HG03354 (cell line): ENCODE measurements around the gene ADAM12.

ENCODE experiments used
- ATAC-seq: cut with Tn5 transposase; IDR thresholded peaks from one replicate; pipeline ENCODE4 v1.9.1; 2021; ENCODE audit warnings: mild to moderate bottlenecking; ENCODE audit not compliant: unreplicated experiment, poor library complexity, severe bottlenecking

Gene ADAM12

GRCh38 chr10:126387931-126388911 is at the start of gene ADAM12:
TSS of gene ADAM12 (minus strand) at chr10:126388477. CDS start at chr10:126388145, 332 bp downstream.
- no peak for ATAC-seq

DNA sequence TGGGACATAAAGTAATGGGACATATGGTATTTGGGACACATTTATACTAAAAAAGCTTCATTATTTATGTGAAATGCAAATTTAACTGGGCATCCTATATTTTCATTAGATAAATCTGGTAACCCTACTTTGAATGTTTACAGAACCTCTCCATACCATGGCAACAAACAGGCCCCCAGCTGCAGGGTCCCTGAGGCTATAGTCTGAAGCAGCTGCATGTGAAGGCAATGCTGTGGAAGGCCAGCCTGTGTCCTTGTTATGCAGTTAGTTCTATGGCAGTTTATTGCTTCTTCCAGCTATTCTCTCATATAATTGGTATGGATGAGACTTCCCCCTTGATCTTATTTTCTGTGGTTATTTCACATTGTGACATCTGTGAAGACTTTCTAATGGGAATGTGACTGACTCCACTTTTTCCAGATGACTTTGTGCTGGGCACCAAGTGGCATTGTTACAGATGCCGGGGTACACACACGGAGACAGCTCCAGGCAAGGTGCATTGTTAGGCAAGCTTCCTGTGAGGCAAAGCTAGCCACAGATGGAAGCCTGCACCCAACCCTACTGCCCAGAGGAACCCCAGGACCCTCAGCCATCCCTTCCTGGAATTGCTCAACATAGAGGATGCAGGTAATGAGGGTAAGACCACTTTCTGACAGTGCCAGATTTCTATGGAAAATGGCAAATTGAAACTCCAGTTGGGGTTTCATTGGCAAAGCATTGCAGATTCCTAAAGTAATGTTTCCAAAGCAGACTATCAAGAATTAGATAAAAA is 49.5 kb upstream of the ADAM12 start:
- ATAC-seq: no peak

GRCh38 chr10:126434235-126434634 is 46.0 kb upstream of the ADAM12 start:
- ATAC-seq: no peak

GRCh38 chr10:126433351-126433750 is 45.1 kb upstream of the ADAM12 start:
- ATAC-seq: no peak

- no peak for ATAC-seq
Measured at GRCh38 chr10:126432507-126432906, 44.2 kb upstream of the ADAM12 start.

DNA sequence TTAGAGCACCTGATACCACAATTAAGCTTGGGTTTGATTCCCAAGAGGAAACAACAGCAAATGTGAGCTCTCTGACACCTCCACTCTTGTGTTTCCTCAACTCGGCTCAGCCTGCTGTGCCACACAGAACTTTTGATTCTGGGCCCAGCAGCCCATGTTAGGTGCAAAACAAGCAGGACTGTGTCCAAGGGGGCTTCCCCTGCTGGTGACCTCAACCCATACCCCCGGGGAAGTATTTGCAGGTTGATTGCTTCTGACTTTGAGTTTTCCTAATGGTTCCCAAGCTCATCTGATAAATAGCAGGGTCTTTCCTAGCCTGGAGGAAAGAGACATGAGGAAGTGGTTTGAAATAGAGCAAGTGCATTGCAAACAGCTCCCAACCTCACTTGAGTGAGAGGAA is 43.5 kb upstream of the ADAM12 start:
- no peak for ATAC-seq

DNA sequence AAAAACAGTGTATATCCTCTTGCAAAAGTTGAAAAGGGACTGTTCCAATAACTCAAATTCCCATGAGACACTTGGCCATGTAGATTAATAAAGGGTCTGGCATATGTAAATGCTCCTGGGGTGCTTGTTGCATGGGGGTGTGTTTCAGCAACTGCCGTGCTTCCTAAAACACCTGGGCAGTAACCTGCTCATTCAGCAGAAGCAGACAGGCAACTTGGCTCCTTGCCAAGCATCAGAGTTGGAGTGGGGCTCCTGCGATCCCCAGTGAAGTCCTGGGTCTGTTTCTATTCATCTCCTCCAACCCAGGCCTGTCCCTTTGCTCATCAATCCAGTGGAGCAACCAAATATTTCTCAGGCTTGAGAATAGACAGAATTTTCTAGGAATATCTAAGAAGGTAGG is 42.2 kb upstream of the ADAM12 start:
- no peak for ATAC-seq

DNA sequence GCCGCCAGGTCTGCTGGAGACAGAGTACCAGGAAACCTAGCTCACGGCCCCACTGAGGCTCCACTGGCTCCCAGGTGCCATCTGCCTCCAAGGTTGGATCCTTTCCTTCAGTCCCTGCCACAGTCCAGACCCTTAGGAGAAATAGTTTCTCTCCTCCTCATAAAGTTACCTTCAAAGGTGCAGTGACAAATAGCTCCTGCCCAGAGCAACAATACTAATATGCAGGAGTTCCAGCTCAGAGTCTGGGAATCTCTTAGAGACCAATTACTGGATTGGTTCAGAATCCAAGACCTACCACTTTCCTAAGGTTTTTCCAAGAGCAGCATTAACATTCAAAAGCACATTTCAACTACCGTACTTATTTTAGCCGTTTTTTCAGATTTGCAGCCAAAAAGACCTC is 41.0 kb upstream of the ADAM12 start:
- no peak for ATAC-seq

DNA sequence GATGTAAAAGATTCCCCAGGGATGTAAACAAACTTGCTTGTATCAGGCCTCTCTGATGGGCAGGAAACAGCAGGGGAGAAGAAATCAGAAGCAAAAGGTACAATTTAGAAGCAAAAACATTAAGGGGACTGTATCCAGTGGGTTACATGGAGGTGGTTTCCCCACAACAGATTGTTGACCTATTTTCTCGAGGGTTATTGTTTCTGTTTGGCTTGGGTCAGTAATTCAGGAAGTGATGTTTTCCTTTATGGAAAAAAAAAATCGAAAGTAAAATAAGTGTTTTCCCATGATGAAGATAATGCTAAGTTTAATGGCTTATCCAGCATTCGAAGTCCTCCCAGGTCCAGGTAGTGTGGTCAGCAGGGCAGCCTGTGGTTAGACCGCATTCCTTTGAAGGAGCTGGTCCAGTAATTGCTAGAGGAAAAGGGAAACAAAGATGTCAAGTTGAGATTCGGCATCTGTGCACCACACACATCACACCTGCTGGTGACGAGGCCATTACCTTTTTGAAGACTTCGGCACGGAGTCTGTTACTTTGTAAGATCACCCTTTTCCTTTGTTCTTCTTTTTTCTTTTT is 37.3 kb upstream of the ADAM12 start:
- no peak for ATAC-seq

DNA sequence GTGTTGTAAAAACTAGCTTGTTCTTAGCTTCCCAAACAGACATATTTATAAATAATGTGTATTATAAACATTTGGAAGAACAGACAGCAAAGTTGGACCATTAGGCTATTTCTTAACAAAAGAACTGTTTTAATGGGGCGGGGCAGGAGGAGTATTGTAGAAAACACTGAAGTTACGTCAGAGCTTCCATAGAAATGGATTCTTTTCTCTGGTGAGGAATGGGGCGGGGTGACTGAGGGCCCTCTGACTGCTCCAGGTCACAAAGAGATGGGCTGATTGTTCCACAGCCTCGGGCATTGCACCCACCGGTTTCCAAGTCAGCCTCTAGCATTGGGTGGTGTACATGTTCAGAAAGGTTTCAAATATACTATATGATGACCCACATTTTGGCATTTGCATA is 36.8 kb upstream of the ADAM12 start:
- ATAC-seq: no peak

- ATAC-seq: no peak
Measured at GRCh38 chr10:126423732-126424491, 35.6 kb upstream of the ADAM12 start.

GRCh38 chr10:126422567-126422966 is 34.3 kb upstream of the ADAM12 start:
- ATAC-seq: no peak

GRCh38 chr10:126421756-126422256 is 33.5 kb upstream of the ADAM12 start:
- ATAC-seq: no peak

GRCh38 chr10:126420567-126421300 is 32.5 kb upstream of the ADAM12 start:
- ATAC-seq: no peak

GRCh38 chr10:126417220-126417825 is 29.0 kb upstream of the ADAM12 start:
- ATAC-seq: no peak

- ATAC-seq: no peak
Measured at GRCh38 chr10:126409821-126410220, 21.5 kb upstream of the ADAM12 start.

DNA sequence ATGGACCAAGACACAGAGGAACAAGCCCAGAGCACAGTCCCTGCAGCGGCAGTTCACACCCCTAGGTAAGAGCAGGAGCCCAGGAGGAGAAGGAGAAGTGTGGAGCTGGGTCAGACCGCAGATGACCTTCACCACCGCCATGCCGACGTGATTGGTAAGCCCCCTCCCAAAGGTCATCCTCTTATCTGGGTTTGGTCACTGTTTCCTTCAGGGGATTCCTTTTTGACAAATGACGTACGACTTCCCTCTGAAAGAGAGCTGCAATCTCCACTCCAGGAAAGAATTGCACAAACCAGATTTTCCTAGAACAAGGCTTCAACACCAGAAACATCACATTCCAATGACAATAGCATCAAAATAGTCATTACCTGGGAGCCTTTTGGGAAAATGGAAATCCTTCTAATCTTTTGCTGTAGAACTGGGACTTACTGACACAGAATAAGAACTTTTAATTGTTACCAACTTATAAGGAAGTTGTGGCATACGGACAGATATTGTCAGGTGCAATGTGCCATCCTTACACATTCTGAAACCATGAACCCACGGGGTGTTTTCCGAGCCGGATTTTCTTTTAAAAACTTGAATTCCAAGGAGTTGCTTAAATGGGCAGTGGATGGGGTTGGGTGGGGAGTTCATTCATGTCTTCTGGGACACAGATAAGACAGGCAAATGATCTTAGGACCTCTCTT is 20.8 kb upstream of the ADAM12 start:
- no peak for ATAC-seq

DNA sequence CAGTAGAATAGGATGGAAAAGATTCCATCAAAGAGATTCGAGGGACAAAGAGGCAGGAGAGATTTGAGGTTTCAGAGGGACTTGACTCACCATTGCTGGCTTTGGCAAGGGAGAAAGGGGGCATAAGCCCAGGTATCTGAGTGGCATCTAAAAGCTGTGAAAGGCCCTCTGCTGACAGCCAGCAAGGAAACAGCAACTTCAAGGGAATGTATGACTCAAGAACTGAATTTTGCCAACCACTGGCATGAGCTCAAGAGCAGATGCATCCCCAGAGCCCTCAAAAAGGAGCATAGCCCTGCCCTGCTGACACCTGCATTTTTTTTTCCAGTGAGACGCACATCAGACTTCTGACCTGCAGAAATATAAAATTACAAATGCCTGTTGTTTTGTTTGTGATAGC is 19.6 kb upstream of the ADAM12 start:
- no peak for ATAC-seq
